ENCODE results near the gene APLF. TPM values are rescaled to one million over a fixed set of nuclear protein-coding genes. Genes with fewer than 3 reads are reported as not detected.
"Not testable (repeated sequence)": the region's sequence is repeated elsewhere in the genome, so short reads cannot be mapped to it uniquely, and the experiment has no call there.

Gene APLF
- total and polyA plus RNA-seq, 9 donors = 1.0 to 14.1 (median 9.3) TPM

DNA sequence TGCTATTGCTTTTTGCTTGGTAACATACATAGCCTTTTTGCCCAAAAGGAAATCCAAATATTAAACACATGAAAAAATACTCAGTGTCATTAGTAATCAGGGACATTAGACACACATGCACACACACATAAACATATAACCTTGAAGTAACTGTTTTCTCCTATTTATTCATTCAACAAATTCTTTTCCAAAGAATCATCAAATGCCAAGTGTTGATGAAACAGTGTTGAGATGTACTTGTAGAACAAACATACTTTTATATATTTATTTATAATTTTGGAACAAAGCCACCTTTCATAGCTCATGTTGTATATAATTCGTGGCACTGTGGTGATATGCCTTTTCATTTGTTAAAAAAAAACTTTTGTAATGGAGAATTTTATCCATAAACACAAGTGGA, 81.0 kb downstream of the APLF start:
- WGBS, 3 donors = 41 to 63% (median 49%) methylated on average over 1 of the region's 1 CpG
- no peak for DNase-seq
- Histone ChIP-seq H3K27me3 (no peaks in the 10 kb centered on the region), H3K4me3 (no peak overlapping the region), H3K9me3 (no peaks in the 10 kb centered on the region), H3K4me1 (ENCODE audit: insufficient read depth) (no peaks in the 10 kb centered on the region), H3K27ac (no peak overlapping the region), H3K36me3 (no peaks in the 10 kb centered on the region)
- TF ChIP-seq POLR2A (IDR thresholded peaks at IDR 0.05) (no peak), EP300 (IDR thresholded peaks at IDR 0.05) (no peak)
- TF ChIP-seq, protein P1, sequence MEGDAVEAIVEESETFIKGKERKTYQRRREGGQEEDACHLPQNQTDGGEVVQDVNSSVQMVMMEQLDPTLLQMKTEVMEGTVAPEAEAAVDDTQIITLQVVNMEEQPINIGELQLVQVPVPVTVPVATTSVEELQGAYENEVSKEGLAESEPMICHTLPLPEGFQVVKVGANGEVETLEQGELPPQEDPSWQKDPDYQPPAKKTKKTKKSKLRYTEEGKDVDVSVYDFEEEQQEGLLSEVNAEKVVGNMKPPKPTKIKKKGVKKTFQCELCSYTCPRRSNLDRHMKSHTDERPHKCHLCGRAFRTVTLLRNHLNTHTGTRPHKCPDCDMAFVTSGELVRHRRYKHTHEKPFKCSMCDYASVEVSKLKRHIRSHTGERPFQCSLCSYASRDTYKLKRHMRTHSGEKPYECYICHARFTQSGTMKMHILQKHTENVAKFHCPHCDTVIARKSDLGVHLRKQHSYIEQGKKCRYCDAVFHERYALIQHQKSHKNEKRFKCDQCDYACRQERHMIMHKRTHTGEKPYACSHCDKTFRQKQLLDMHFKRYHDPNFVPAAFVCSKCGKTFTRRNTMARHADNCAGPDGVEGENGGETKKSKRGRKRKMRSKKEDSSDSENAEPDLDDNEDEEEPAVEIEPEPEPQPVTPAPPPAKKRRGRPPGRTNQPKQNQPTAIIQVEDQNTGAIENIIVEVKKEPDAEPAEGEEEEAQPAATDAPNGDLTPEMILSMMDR (IDR thresholded peaks at IDR 0.05) = no peak
- intact Hi-C loops (cut with DNase I) = no loop called here

DNA sequence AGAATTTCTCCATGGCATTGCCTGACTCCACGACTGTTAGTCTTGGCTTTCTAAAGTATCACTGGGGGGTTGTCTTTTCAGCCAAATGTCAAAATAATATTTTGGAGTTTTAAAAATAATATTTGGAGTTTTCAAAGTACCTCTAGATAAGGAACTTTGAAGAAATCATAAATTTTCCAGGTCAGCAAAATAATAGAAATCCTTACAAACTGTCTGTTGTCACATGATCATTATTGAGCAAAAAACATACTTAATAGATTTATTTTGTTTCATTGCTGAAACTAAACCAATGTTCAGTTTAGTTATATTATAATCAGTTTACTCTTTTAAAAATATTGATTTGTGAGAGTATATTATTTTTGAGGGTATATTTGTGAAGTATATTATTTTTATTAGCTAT, 85.7 kb downstream of the APLF start:
- no peaks in the 10 kb centered on the region for H3K27me3 ChIP-seq
- DNase-seq = no peak
- no peaks in the 10 kb centered on the region for H3K36me3 ChIP-seq
- 3 to 29% (median 17%) methylated on average over 1 of the region's 1 CpG for WGBS, 3 donors
- intact Hi-C loops (cut with DNase I) = no loop called here
- TF ChIP-seq, protein P1 (IDR thresholded peaks at IDR 0.05) = no peak
- TF ChIP-seq EP300 (IDR thresholded peaks at IDR 0.05) (no peak), POLR2A (IDR thresholded peaks at IDR 0.05) (no peak)
- no peak overlapping the region for H3K27ac ChIP-seq
- no peaks in the 10 kb centered on the region for H3K4me1 ChIP-seq (ENCODE audit: insufficient read depth)
- no peaks in the 10 kb centered on the region for H3K9me3 ChIP-seq
- H3K4me3 ChIP-seq = no peak overlapping the region

DNA sequence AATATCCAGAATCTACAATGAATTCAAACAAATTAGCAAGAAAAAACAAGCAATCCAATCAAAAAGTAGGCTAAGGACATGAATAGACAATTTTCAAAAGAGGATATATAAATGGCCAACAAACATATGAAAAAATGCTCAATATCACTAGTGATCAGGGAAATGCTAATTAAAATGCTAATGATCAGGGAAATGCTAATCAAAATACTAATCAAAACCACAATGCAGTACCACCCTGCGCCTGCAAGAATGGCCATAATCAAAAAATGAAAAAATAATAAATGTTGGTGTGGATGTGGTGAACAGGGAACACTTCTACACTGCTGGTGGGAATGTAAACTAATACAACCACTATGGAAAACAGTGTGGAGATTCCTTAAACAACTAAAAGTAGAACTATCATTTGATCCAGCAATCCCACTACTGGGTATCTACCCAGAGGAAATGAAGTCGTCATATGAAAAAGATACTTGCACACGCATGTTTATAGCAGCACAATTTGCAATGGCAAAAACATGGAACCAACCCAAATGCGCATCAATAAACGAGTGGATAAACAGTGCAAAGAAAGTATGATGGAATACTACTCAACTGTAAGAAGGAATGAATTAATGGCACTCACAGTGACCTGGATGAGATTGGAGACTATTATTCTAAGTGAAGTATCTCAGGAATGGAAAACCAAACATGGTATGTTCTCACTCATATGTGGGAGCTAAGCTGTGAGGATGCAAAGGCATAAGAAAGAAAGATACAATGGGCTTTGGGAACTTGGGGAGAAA, 88.2 kb downstream of the APLF start:
- intact Hi-C loops (cut with DNase I); H3K27me3 ChIP-seq; DNase-seq; H3K36me3 ChIP-seq; H3K9me3 ChIP-seq; H3K4me3 ChIP-seq; H3K4me1 ChIP-seq (ENCODE audit: insufficient read depth); H3K27ac ChIP-seq: not testable (repeated sequence)
- WGBS, 3 donors = 94% methylated on average over 5 of the region's 5 CpGs

DNA sequence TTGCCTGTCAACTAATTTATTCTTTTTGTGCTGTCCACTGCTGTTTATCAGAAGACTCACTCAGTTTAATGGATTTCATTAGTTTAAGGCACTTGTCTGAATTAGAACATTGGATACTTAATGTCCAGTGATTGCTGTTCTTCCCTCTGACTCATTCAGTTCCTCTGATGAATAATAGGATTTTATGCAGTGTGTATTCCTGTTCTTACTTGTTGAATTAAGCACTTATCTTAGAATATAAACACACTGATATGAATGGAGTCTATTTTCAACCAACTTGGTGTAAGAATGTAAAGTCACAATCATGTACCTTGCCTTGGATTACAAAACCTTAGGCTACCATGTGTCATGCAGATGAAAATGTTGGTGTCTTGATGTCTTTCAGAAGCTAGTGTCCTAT, 89.0 kb downstream of the APLF start:
- Histone ChIP-seq H3K4me1 (ENCODE audit: insufficient read depth) (no peaks in the 10 kb centered on the region), H3K4me3 (no peak overlapping the region), H3K9me3 (no peaks in the 10 kb centered on the region), H3K27ac (no peak overlapping the region), H3K27me3 (no peaks in the 10 kb centered on the region), H3K36me3 (no peaks in the 10 kb centered on the region)
- intact Hi-C loops (cut with DNase I) = no loop called here
- no peak for TF ChIP-seq POLR2A (IDR thresholded peaks at IDR 0.05)
- TF ChIP-seq EP300 (IDR thresholded peaks at IDR 0.05) = no peak
- TF ChIP-seq, protein P1 (IDR thresholded peaks at IDR 0.05) = no peak
- no peak for DNase-seq

DNA sequence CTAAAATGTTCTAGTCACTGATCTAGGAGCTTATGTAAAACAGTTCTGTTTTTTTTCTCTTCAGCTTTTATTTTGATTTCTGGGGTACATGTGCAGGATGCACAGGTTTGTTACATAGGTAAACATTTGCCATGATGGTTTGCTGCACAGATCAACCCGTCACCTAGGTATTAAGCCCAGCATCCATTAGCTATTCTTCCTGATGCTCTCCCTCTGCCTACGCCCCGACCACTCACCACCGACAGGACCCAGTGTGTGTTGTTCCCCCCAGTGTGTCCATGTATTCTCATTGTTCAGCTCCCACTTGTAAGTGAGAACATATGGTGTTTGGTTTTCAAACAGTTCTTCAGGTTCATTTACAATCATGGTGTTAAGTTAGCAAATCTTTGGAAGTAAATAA, 91.2 kb downstream of the APLF start:
- no peaks in the 10 kb centered on the region for H3K9me3 ChIP-seq
- WGBS, 3 donors = 76 to 93% (median 92%) methylated on average over 4 of the region's 4 CpGs
- no peaks in the 10 kb centered on the region for H3K4me1 ChIP-seq (ENCODE audit: insufficient read depth)
- TF ChIP-seq POLR2A (IDR thresholded peaks at IDR 0.05) = no peak
- no peak for TF ChIP-seq EP300 (IDR thresholded peaks at IDR 0.05)
- TF ChIP-seq, protein P1 (IDR thresholded peaks at IDR 0.05) = no peak
- no peak overlapping the region for H3K27ac ChIP-seq
- H3K36me3 ChIP-seq = no peaks in the 10 kb centered on the region
- no peak overlapping the region for H3K4me3 ChIP-seq
- no peaks in the 10 kb centered on the region for H3K27me3 ChIP-seq
- intact Hi-C loops (cut with DNase I) = no loop called here
- DNase-seq = no peak

Data from ovary (tissue), 9 donors.